ENCODE data around the gene IL17REL. TPM values are rescaled to one million over a fixed set of nuclear protein-coding genes. Genes with fewer than 3 reads are reported as not detected.
"Not testable (repeated sequence)": the region's sequence is repeated elsewhere in the genome, so short reads cannot be mapped to it uniquely, and the experiment has no call there.

Gene IL17REL
- total RNA-seq, 1 experiment from 2014 or later, result 0.24 TPM

DNA sequence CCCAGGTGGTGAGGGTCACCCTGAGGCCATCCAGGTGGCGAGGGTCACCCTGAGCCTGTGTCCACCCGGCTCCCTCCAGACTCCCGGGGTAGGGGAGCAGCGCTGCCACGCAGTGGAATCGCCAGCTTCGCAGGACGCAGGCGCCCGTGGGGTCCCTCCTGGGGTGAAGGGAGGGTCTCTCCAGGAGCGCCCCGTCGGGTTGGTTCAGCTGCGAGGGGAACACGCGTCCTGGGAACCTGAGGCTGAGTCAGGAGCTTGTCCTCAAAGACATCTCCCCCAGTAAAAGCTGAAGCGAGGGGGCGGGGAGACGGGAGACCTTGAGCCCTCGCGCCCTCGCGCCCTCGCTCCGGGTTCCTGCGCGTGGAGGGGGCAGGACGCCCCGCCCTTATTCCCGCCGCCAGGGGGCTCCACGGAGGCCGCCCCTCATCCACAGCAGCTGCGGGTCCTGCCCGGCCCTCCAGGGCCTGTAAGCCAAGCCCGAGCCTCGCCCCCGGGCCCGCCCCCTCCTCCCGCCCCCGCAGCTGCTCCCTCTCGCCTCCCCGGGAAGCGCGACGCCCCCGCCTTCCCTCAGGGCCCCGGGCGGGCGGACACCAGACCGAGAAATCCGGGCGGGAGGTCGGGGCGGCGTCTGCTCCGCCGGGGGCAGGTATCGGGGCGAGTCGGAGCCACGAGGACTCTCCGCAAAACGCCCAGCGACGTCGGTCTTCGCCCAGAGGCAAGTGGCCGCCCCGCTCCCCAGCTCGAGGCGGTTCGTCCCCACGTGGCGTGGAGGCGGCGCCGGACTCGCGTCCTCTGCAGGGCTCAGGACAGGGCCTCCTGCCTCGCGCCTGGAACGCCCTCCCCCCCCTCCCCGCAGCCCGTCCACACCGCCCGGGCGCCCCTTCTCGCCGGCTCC lies 29.2 kb downstream of the IL17REL start (continued):
- TF ChIP-seq, protein P1, sequence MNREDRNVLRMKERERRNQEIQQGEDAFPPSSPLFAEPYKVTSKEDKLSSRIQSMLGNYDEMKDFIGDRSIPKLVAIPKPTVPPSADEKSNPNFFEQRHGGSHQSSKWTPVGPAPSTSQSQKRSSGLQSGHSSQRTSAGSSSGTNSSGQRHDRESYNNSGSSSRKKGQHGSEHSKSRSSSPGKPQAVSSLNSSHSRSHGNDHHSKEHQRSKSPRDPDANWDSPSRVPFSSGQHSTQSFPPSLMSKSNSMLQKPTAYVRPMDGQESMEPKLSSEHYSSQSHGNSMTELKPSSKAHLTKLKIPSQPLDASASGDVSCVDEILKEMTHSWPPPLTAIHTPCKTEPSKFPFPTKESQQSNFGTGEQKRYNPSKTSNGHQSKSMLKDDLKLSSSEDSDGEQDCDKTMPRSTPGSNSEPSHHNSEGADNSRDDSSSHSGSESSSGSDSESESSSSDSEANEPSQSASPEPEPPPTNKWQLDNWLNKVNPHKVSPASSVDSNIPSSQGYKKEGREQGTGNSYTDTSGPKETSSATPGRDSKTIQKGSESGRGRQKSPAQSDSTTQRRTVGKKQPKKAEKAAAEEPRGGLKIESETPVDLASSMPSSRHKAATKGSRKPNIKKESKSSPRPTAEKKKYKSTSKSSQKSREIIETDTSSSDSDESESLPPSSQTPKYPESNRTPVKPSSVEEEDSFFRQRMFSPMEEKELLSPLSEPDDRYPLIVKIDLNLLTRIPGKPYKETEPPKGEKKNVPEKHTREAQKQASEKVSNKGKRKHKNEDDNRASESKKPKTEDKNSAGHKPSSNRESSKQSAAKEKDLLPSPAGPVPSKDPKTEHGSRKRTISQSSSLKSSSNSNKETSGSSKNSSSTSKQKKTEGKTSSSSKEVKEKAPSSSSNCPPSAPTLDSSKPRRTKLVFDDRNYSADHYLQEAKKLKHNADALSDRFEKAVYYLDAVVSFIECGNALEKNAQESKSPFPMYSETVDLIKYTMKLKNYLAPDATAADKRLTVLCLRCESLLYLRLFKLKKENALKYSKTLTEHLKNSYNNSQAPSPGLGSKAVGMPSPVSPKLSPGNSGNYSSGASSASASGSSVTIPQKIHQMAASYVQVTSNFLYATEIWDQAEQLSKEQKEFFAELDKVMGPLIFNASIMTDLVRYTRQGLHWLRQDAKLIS (CRISPR knock-in tag; IDR thresholded peaks at IDR 0.05; ENCODE audit: borderline replicate concordance), result no peak
- 0 out of 2 replicates have a peak, but pooled peaks have one; percentile 21 for TF ChIP-seq ZBTB21 (CRISPR knock-in tag; IDR thresholded peaks at IDR 0.05; ENCODE audit: borderline replicate concordance)

DNA sequence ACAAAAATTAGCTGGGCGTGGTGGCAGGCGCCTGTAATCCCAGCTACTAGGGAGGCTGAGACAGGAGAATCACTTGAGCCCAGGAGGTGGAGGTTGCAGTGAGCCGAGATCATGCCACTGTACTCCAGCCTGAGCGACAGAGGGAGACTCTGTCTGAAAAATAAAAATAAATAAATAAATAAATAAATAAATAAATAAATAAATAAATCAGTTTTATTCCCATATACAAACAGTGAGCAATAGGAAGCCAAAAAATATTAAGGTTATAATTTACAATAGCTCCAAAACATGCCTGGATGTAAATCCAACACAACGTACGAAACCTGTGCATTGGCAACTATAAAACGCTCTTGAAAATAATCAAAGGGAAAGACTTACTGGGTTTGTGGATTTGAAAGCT lies 30.8 kb downstream of the IL17REL start:
- Mint-ChIP-seq H3K27me3 (ENCODE audit: low read depth) (peaks cover 42% of the 10 kb centered on the region), H3K9me3 (peaks cover 16% of the 10 kb centered on the region)
- H3K4me3 Mint-ChIP-seq; DNase-seq (ENCODE audit: low spot score); H3K4me1 Mint-ChIP-seq; POLR2A ChIA-PET; H3K27ac Mint-ChIP-seq; H3K36me3 Mint-ChIP-seq; ATAC-seq: not testable (repeated sequence)
- CTCF ChIA-PET, result interaction anchor here (0.7 to 6.8 kb wide), 8 partner anchors 11 to 209 kb away, joined by 3 to 62 read pairs (median 8); no protein-coding TSS in a partner anchor

DNA sequence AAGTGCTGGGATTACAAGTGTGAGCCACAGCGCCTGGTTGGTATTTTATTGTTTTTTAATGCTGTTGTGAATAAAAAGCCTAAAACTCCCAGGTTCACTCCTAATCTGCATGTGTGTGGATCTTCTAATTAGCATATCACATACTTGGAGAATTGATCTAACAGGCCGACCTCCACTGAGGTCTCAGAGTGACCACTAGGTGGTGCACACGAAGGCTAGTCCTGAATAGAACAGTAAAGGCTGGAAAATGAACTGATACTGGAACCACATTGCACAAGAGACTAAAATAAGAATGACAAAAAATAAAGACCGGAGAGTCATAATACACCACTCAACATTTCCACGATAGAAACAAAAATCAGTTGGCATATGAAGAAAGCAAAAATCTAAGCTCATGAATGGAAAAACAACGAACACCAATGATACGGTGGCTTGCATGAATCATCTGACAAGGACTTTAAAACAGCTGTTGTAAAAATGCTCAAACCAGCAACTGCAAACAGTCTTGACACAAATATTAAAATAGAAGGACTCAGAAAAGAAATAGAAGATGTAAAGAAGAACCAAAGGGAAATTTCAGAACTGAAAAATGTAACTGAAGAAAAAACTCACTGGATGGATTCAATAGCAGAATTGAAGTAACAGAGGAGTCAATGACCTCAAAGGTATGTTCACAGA lies 32.8 kb downstream of the IL17REL start:
- Mint-ChIP-seq H3K4me1 (peaks cover 3% of the 10 kb centered on the region; the same call in 1 of the 2 replicates), H3K9me3 (peaks cover 8% of the 10 kb centered on the region), H3K27ac (no peak overlapping the region), H3K4me3 (no peak overlapping the region), H3K27me3 (ENCODE audit: low read depth) (peaks cover 22% of the 10 kb centered on the region), H3K36me3 (peaks cover 7% of the 10 kb centered on the region)
- ChIA-PET POLR2A (no interaction called here), CTCF (interaction anchor here (0.7 to 6.8 kb wide), 6 partner anchors 11 to 77 kb away, joined by 3 to 62 read pairs (median 4); no protein-coding TSS in a partner anchor)
- peak; percentile 82 for ATAC-seq
- DNase-seq (ENCODE audit: low spot score), result peak; percentile 53
- TF ChIP-seq, protein P2, sequence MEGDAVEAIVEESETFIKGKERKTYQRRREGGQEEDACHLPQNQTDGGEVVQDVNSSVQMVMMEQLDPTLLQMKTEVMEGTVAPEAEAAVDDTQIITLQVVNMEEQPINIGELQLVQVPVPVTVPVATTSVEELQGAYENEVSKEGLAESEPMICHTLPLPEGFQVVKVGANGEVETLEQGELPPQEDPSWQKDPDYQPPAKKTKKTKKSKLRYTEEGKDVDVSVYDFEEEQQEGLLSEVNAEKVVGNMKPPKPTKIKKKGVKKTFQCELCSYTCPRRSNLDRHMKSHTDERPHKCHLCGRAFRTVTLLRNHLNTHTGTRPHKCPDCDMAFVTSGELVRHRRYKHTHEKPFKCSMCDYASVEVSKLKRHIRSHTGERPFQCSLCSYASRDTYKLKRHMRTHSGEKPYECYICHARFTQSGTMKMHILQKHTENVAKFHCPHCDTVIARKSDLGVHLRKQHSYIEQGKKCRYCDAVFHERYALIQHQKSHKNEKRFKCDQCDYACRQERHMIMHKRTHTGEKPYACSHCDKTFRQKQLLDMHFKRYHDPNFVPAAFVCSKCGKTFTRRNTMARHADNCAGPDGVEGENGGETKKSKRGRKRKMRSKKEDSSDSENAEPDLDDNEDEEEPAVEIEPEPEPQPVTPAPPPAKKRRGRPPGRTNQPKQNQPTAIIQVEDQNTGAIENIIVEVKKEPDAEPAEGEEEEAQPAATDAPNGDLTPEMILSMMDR (IDR thresholded peaks at IDR 0.05), result peak; percentile 39; the same call in 1 of the 2 replicates
- TF ChIP-seq, protein P3, sequence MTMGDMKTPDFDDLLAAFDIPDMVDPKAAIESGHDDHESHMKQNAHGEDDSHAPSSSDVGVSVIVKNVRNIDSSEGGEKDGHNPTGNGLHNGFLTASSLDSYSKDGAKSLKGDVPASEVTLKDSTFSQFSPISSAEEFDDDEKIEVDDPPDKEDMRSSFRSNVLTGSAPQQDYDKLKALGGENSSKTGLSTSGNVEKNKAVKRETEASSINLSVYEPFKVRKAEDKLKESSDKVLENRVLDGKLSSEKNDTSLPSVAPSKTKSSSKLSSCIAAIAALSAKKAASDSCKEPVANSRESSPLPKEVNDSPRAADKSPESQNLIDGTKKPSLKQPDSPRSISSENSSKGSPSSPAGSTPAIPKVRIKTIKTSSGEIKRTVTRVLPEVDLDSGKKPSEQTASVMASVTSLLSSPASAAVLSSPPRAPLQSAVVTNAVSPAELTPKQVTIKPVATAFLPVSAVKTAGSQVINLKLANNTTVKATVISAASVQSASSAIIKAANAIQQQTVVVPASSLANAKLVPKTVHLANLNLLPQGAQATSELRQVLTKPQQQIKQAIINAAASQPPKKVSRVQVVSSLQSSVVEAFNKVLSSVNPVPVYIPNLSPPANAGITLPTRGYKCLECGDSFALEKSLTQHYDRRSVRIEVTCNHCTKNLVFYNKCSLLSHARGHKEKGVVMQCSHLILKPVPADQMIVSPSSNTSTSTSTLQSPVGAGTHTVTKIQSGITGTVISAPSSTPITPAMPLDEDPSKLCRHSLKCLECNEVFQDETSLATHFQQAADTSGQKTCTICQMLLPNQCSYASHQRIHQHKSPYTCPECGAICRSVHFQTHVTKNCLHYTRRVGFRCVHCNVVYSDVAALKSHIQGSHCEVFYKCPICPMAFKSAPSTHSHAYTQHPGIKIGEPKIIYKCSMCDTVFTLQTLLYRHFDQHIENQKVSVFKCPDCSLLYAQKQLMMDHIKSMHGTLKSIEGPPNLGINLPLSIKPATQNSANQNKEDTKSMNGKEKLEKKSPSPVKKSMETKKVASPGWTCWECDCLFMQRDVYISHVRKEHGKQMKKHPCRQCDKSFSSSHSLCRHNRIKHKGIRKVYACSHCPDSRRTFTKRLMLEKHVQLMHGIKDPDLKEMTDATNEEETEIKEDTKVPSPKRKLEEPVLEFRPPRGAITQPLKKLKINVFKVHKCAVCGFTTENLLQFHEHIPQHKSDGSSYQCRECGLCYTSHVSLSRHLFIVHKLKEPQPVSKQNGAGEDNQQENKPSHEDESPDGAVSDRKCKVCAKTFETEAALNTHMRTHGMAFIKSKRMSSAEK (CRISPR knock-in tag; IDR thresholded peaks at IDR 0.05; ENCODE audit: borderline replicate concordance), result no peak

DNA sequence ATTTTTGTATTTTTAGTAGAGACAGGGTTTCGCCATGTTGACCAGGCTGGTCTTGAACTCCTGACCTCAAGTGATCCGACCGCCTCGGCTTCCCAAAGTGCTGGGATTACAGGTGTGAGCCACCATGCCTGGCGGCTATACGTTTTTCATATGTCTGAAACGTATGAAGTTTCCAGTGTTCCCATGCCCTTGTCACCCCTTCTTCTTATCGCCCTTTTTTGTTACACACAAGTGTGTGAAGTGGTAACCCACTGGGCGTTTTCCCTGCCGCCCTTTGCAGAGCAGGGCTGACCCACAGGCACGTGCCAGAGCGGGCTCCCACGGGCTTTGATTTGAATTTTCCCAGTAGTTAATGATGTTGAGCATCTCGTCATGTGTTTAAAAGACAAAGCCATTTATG lies 35.0 kb downstream of the IL17REL start:
- ChIA-PET CTCF (interaction anchor here (1.4 to 1.6 kb wide), 2 partner anchors 16 to 53 kb away, joined by 3 to 11 read pairs; no protein-coding TSS in a partner anchor), POLR2A (no interaction called here)
- DNase-seq (ENCODE audit: low spot score) (no peak), ATAC-seq (no peak)
- peaks cover 8% of the 10 kb centered on the region for H3K9me3 Mint-ChIP-seq
- H3K4me3 Mint-ChIP-seq, result no peak overlapping the region
- H3K27me3 Mint-ChIP-seq (ENCODE audit: low read depth), result peaks cover 11% of the 10 kb centered on the region
- H3K27ac Mint-ChIP-seq, result no peak overlapping the region
- H3K4me1 Mint-ChIP-seq, result no peaks in the 10 kb centered on the region
- H3K36me3 Mint-ChIP-seq, result peaks cover 7% of the 10 kb centered on the region
- no peak for TF ChIP-seq FOXK1 (CRISPR knock-in tag; IDR thresholded peaks at IDR 0.05)
- TF ChIP-seq, protein P4, sequence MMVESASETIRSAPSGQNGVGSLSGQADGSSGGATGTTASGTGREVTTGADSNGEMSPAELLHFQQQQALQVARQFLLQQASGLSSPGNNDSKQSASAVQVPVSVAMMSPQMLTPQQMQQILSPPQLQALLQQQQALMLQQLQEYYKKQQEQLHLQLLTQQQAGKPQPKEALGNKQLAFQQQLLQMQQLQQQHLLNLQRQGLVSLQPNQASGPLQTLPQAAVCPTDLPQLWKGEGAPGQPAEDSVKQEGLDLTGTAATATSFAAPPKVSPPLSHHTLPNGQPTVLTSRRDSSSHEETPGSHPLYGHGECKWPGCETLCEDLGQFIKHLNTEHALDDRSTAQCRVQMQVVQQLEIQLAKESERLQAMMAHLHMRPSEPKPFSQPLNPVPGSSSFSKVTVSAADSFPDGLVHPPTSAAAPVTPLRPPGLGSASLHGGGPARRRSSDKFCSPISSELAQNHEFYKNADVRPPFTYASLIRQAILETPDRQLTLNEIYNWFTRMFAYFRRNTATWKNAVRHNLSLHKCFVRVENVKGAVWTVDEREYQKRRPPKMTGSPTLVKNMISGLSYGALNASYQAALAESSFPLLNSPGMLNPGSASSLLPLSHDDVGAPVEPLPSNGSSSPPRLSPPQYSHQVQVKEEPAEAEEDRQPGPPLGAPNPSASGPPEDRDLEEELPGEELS (CRISPR knock-in tag; IDR thresholded peaks at IDR 0.05), result no peak
- TF ChIP-seq ZNF396 (CRISPR knock-in tag; IDR thresholded peaks at IDR 0.05; ENCODE audit: borderline replicate concordance), result no peak
- TF ChIP-seq, protein P5, sequence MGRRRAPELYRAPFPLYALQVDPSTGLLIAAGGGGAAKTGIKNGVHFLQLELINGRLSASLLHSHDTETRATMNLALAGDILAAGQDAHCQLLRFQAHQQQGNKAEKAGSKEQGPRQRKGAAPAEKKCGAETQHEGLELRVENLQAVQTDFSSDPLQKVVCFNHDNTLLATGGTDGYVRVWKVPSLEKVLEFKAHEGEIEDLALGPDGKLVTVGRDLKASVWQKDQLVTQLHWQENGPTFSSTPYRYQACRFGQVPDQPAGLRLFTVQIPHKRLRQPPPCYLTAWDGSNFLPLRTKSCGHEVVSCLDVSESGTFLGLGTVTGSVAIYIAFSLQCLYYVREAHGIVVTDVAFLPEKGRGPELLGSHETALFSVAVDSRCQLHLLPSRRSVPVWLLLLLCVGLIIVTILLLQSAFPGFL (CRISPR knock-in tag; IDR thresholded peaks at IDR 0.05; ENCODE audit: borderline replicate concordance), result no peak

Measured in WTC11 (cell line).